ENCODE results near the gene FAM83E.

DNA sequence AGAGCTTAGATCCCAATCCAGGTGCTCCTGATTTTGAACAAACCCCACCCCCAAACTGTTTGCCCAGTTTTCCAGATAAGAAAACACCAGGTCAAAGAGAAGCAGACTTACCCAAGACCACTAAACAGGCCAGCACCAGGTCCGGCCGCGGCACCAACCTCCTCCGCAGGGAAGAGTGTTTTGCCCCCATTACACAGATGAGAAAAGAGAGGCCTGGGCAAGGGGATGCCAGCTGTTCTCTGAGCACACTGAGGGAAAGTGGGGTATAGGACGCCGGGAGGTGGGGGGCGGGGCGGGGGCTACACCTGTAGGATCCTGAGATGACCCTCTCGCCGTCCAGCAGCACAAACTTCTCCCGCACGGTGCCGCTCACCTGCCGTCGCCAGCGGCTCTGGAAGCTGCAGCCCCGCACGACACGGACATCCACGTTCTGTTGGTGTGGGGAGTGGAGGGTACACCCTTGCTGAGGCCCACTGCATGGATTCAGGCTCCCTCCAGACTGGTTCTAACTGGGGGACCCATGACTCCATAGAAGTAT is 5.2 kb downstream of the FAM83E start:
- no peak for TF ChIP-seq POLR2AphosphoS5 (IDR thresholded peaks at IDR 0.05; ENCODE audit: low read depth, low read length)
- no peak for TF ChIP-seq POLR2A (IDR thresholded peaks at IDR 0.05; ENCODE audit: low read depth, low read length)

All from GM12892 (cell line).